OCI-M2 (cell line): ENCODE data around the gene ANKS1B.
"Not testable (repeated sequence)": the region's sequence is repeated elsewhere in the genome, so short reads cannot be mapped to it uniquely, and the experiment has no call there.

Experiments used
- DNase-seq: peaks from one replicate; lab custom pipeline; 2025; ENCODE audit not compliant: unreplicated experiment; lab: John Stamatoyannopoulos, UW

ANKS1B gene

GRCh38 chr12:99282624-99283023, 702.1 kb downstream of the ANKS1B start:
- DNase-seq = no peak

DNA sequence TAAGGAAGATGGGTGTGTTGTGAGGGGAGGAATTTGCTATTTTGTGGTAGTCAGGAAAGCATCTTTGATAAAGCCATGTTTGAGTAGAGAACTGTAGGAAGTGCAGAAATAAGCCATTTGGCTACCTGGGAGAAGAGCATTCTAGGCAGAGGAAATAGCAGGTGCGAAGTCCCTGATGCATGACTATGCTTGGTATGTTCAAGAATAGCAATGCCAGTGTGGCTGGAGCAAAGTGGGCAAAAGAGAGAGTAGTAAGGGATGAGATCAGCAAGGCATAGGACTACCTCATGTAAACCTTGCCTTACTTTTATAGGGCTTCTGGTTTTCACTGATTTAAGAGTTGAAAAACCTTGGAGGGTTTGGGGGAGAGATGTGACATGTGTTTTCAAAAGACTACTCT, 702.6 kb downstream of the ANKS1B start:
- no peak for DNase-seq

DNA sequence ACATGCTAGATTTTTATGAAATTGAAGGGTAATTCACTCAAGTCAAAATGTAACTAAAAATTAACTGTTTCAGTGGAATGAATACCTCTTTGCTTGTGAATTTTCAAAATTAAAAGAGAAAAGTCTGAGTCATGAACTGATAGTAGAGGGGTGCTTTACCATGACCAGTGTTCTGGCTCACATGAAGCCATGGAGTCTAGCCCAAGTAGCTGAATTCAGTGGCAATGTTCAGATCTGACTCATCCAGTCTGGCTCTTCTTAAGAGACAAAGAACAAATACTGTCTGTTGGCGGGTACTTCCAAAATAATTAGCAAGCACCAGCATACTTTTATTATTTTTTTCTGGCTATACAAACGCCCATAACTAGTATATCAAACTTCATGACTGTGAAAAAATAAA, 703.5 kb downstream of the ANKS1B start:
- no peak for DNase-seq

DNA sequence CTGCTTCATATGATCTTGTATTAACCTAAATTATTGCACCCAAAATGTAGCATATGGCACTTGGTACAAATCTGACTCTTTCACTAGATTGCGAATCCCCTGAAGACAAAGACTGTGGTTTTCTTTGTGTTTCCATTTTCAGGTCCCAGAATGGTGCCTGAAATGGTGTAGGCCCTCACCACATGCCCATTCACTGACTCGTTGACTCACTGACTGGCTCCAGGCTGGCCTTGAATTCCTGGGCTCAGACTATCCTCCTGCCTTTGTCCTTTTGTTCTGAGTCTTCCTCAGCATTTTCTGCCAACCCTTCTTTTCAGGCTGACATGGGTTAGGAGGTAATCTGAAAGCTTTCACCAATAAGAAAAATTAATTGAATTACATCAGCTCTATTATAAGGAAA, 705.8 kb downstream of the ANKS1B start:
- DNase-seq = no peak

DNA sequence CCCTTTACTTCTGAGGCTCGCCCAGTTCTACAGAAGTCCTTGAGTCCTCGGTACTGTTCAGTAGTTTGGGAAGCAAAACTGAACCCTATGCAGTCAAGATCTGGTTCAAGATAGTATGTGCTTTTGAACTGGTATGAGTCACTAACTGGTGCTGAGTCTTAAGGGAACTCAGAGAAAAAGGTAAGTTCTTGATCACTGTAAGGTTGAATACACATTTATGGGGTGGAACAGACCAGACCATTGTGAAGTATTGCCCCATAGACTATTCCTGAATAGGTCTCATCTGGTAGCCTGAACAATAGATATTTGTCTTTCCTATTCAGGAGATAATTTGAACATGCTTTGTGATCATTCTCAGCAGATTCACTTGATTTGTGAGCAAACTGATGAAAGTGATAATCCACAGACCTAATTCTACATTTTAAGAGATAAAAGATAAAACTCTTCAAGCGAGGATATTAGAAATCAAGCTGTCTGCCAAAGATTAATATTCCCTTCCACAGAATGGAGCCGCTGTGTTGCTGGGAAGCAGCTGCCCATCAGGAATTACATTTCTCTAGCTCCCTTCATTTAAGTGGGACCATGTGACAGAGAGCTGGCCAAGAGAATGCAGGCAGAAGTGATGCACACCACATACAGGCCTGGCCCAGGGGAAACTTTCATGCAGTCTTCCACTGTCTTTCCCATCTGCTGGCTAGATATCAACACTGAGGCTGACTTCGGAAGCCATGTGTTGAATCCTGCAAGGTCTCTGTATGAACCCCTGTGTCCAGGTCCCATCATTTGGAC, 707.0 kb downstream of the ANKS1B start:
- no peak for DNase-seq

DNA sequence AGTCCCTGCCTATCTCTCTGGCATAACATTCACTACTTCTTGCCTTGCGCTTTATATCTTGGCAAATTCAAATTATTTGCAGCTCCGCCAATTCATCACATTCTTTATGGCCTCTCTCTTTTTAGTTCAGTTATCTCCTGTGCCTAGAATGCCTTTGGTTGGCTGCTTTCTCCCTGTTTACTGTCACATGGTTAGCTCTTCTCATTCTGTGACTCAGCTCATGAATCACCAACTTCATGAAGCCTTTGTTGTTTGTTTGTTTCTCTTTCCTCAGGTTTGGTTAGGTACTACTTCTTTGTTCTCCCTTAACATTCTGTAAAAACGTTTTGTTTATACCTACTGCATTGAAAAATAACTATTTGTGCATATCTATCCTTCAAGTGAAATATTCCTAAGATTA, 713.7 kb downstream of the ANKS1B start:
- no peak for DNase-seq

DNA sequence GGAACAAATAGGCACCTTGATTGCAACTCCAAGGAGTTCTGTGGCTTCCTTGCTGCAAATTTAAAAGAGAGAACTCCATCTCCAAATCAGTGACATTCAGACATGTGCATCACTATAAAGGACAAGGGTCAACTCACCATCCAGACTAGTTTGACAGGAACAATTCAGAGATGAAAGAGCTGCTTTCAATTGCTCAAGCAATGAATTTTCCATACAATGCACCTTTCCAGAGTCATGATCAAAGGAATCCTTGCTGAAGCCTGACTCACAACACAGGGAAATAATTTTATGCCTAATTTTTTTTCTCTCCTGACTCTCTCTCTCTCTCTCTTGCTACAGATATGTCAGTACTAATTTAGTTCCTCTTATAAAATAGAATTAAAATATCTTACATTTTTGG, 717.7 kb downstream of the ANKS1B start:
- DNase-seq = no peak

- DNase-seq = no peak
These were observed 719.1 kb downstream of the ANKS1B start for GRCh38 chr12:99265648-99266047.

DNA sequence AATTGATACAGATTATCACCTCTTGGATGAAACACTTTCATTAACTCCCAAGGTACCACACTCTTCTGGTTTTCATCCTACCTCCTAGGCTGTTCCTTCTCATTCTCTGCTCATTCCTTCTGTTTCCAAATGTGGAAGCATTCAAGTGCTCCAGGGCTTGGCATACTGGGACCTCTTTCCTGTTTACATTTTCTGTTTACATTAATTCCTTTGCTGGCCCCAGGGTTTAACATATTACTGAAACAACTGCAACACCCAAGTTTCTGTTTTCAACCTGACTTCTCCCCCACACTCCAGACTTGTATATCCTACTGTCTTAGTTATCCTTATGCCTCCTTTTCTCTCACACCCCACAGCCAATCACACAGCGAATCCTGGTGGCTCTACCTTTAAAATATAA, 723.5 kb downstream of the ANKS1B start:
- DNase-seq = no peak

- no peak for DNase-seq
These were observed 724.2 kb downstream of the ANKS1B start for GRCh38 chr12:99260456-99260996.

DNA sequence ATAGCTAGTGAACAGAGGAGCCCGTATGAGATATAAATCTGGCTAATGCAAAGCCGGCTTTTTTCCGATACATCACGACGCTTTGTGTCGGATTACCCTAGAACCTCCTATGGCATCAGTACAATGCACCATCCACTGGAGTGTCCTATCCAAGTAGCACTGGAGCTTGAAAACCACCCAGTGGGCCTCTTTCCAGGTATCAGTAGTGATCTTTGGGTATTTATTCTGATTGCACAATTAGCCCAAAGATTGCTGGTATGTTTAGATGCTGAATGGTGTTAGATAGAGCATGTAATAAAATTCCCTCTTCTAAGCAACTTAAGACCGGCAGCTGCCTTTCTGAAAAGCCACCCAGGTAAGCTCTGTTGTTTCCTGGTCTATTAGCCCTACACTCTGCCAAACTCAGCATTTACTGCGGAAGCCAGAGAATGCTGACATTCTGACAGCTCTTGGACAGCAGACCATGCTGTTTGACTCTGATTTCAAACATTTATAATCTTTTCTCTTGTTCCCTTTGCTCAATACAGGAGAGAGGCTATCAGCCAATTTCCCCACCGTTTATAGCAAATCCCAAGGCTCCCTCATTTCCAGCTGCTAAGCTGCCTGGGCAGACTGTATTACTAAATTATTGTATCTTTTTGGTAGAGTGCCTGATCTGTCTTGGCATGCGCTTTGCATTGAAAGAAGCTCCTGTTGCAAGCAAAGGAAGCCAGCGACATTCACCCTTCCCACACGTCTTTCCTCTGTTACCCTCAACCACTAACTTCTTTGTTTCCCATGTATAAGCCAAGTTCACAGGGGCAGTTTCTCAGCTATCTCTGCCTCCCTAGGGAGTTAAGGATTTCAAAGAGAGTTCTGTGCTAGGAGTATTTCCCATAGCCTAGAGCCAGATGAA, 725.4 kb downstream of the ANKS1B start:
- DNase-seq = no peak

- no peak for DNase-seq
These were observed 727.1 kb downstream of the ANKS1B start for GRCh38 chr12:99257672-99258071.

DNA sequence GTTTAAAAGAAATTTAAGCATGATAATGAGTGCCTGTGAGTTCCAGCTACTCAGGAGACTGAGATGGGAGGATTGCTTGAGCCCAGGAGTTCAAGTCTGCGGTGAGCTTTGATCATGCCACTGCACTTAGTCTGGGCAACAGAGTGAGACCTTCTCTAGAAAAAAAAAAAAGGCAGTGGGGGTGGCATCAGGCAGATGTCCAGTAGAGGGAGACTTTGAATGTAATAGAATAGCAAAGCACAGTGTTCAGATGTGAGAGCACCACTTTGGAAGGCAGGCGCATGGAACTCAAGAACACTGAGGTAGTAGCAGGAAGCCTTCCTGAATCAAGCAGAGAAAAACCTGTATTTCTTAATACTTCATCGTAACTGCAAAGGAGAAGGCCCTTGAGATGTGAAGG, 731.7 kb downstream of the ANKS1B start:
- DNase-seq = no peak

- no peak for DNase-seq
These were observed 734.6 kb downstream of the ANKS1B start for GRCh38 chr12:99250091-99250490.

DNA sequence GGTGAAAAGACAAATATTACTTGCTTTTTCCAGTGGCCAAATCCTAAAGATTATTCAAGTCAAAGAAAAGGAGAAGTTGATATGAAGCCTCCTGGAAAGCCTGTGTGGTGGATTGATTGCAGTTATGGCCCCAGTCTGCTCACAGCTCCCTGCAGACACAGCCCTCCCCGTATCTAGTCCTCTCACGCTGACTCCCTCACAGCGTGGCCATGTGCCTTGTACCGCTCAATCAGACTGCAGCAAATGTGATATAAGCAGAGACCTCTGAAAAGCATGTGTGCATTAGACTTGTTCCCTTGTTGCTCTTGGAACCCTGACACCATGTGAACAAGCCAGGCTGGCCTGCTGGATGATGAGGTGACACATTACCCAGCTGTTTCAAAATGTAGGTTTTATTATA, 735.2 kb downstream of the ANKS1B start:
- DNase-seq = no peak

DNA sequence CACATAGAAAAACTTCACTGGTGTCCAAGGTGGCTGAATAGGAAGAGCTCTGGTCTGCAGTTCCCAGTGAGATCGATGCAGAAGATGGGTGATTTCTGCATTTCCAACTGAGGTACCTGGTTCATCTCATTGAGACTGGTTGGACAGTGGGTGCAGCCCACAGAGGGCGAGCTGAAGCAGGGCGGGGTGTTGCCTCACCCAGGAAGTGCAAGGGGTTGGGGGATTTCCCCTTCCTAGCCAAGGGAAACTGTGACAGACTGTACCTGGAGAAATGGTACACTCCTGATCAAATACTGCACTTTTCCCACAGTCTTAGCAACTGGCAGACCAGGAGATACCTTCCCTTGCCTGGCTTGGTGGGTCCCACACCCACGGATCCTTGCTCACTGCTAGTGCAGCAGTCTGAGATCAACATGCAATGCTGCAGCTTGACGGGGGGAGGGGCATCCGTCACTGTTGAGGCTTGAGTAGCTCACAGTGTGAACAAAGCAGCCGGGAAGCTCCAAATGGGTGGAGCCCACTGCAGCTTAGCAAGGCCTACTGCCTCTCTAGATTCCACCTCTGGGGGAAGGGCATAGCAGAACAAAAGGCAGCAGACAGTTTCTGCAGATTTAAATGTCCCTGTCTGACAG, 746.7 kb downstream of the ANKS1B start:
- DNase-seq = not testable (repeated sequence)

- DNase-seq = no peak
These were observed 749.4 kb downstream of the ANKS1B start for GRCh38 chr12:99235381-99235780.

- no peak for DNase-seq
These were observed 750.0 kb downstream of the ANKS1B start for GRCh38 chr12:99234702-99235101.

DNA sequence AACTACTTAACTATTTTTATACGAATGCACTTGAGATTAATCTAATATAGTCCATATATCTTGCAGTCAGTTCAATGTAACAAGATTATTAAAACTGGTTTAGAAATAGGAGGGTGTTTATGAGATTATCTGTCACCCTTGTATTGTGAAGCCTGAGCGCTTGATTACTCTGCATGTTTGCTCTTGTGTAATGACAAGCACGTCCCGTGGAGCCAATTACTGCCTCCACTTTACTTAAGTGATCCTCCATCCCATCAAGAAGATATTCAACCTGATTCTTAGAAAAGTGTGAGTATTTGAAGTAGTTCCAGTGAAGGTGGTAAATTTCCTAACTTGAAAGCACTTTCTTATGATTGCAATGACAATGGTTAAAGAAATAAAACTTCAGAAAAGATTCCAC, 752.4 kb downstream of the ANKS1B start:
- DNase-seq = no peak

GRCh38 chr12:99231031-99231430, 753.7 kb downstream of the ANKS1B start:
- no peak for DNase-seq

DNA sequence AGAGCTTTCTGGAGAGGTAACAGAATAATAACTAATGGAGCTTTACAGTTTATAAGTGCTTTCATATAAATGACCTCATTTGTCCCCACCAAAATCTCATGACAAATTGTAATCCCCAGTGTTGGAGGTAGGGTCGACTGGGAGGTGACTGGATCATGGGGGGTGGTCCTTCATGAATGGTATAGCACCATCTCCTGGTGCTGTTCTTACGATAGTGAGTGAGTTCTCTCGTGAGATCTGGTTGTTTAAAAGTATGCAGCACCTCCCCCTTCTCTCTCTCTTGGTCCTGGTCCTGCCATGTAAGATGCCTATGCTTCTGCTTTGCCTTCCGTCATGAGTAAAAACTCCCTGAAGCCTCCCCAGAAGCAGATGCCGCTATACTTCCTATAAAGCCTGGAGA, 760.5 kb downstream of the ANKS1B start:
- no peak for DNase-seq

DNA sequence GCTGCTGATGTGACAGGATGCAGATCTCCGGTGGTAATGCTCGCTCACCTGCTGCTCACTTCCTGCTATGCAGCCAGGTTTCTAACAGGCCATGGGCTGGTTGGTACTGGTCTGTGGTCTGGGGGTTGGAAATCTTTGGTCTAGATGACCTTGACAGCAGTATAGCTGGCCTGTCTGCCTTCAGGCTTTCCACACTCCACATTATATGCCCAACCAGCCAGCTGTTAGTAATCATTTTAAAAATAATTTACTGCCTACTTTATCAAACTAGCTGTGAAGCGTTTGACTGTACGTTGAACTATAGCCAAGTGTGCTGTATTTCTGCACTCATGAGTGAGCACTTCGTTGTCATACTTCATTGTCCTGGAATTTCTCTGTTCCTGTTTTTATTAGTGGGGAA, 761.2 kb downstream of the ANKS1B start:
- DNase-seq = no peak
